Stimulated activated CD4-positive, alpha-beta T cell treated with anti-CD3 and anti-CD28 coated beads, Interleukin-2, amount 100 ng/mL, for 48 hours (primary cell): Measurements from ENCODE around the gene HNRNPUL1.

Experiments used
- DNase-seq, 2 donors: peaks; one replicate each; pipeline ENCODE4 v3.0.0-alpha.2; 2020

The HNRNPUL1 gene

DNA sequence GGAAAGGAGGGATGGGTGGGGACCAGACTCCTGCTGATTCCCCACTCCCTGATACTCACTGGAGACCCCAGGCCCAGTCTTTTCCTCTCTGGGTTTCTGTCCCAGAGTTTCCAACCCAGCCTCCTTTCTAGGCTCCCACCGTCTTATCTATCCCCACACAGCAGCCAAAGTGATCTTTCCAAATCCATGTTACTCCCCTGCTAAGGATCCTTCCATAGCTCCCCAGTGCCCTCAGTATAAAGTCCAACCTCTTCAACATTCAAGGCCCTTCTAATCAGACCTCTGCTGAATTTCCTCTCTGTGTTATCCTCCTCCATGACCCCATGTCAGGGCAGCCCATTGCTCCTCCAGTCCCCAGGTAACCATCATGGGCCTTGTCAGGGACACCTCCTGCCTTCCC lies 90.9 kb downstream of the HNRNPUL1 start:
- no peak for DNase-seq

DNA sequence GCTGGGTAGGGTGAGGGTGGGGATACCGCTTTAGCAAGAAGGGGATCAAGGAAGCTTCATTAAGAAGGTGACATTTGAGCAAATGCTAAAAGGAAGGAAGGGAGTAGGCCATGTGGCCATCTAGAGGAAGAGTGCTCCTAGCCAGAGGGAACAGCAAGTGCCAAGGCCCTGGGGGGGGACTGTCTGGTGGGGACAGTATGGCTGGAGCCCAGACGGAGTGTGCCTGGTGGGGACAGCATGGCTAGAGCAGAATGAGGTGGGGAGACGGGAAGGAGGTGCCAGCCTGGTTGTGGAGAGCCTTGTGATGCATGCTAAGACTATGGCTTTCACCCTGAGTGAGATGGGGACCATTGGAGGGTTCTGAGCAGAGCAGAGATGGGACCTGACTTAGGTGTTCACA lies 91.6 kb downstream of the HNRNPUL1 start:
- DNase-seq: no peak

DNA sequence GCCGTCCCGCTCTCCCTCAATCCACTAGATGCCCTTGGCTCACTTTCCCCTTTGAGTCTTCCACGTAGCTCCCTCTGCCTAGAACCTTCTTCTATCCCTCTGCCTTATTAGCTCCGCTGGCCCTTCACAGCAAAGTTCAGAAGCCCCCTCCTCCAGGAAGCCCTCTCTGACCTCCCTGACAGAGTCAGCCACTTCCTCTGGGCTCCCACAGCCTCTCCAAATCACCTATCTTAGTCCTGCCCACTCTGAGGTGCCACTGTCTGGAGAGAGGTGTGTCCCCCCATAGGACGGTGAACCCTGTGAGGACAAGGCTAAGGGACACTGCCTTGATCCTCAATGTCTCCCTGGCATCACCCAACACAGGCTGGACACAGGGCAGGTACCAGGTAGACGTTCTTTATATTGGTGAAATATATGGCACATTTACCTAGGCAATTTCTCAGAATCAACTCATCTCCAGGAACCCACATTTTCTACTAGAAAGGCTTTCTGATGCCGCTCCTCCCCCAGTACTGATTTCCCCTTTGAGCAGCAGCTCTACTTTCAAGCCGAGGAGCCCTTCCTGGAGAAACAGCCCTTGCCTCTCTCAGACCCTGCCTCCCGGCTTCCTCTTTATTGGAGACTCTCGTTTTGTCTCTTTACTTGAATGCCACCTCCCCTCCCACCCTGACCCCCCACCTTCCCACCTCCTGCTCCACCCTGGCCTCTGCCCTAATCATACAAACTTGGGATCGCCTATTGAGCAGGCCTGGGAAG lies 93.0 kb downstream of the HNRNPUL1 start:
- DNase-seq: no peak
